CD4-positive, CD25-positive, alpha-beta regulatory T cell (primary cell): ENCODE data around the gene RBFOX1. TPM values are rescaled to one million over a fixed set of nuclear protein-coding genes. Genes with fewer than 3 reads are reported as not detected.

Experiments used
- ATAC-seq, 2 donors: fragments of 150-1000 bp; cut with Tn5 transposase; one replicate each; pipeline ENCODE4 v1.10.0; 2021; ENCODE audit warnings: low read depth in 2 of 2, moderate number of reproducible peaks in 2 of 2, moderate library complexity in 1 of 2
- DNase-seq, 3 donors: peaks; one replicate each; pipeline versions ENCODE4 v3.0.0 to v3.0.0-alpha.2; 2012 to 2022; ENCODE audit warnings: mixed read lengths in 1 of 3
- H3K27ac ChIP-seq: one replicate; pipeline ENCODE4 v1.7.0; 2013; ENCODE audit warnings: mild to moderate bottlenecking, low read length; ENCODE audit not compliant: insufficient read depth, poor library complexity, severe bottlenecking
- H3K27me3 ChIP-seq: one replicate; pipeline ENCODE4 v1.7.0; 2013; ENCODE audit warnings: low read length; ENCODE audit not compliant: control insufficient read depth, insufficient read depth
- H3K36me3 ChIP-seq: one replicate; pipeline ENCODE4 v1.7.0; 2013; ENCODE audit warnings: mild to moderate bottlenecking, low read length, moderate library complexity; ENCODE audit not compliant: control insufficient read depth, insufficient read depth
- H3K4me1 ChIP-seq: 2 replicates; pipeline ENCODE4 v1.7.0; 2013; ENCODE audit warnings: mild to moderate bottlenecking, low read length; ENCODE audit not compliant: insufficient read depth, control insufficient read depth, poor library complexity, severe bottlenecking
- H3K4me3 ChIP-seq: one replicate; pipeline ENCODE4 v1.7.0; 2013; ENCODE audit warnings: low read depth, mild to moderate bottlenecking, low read length, moderate library complexity
- H3K9me3 ChIP-seq, 2 experiments: 1 replicate in 1 of 2; 2 replicates in 1 of 2; pipeline ENCODE4 v1.7.0; 2013; ENCODE audit warnings: low read length in 2 of 2, mild to moderate bottlenecking in 1 of 2, moderate library complexity in 1 of 2; ENCODE audit not compliant: control insufficient read depth in 2 of 2
- H3K27ac Mint-ChIP-seq, 3 donors: one replicate each; pipeline ENCODE4 v1.8.0; 2020 to 2022; ENCODE audit warnings: mild to moderate bottlenecking in 3 of 3, mixed read lengths in 3 of 3, moderate library complexity in 2 of 3
- H3K27me3 Mint-ChIP-seq: one replicate; pipeline ENCODE4 v1.8.0; 2022; ENCODE audit warnings: mild to moderate bottlenecking, mixed read lengths
- H3K36me3 Mint-ChIP-seq: one replicate; pipeline ENCODE4 v1.8.0; 2020; ENCODE audit warnings: mixed read lengths
- H3K4me1 Mint-ChIP-seq, 4 donors: one replicate each; pipeline ENCODE4 v1.8.0; 2020 to 2022; ENCODE audit warnings: mixed read lengths in 4 of 4, mild to moderate bottlenecking in 1 of 4
- H3K4me3 Mint-ChIP-seq, 4 donors: one replicate each; pipeline ENCODE4 v1.8.0; 2020 to 2022; ENCODE audit warnings: mild to moderate bottlenecking in 4 of 4, mixed read lengths in 4 of 4, moderate library complexity in 3 of 4
- H3K9me3 Mint-ChIP-seq, 7 donors: one replicate each; pipeline ENCODE4 v1.8.0; 2020 to 2022; ENCODE audit warnings: mixed read lengths in 7 of 7, mild to moderate bottlenecking in 3 of 7, moderate library complexity in 2 of 7
- polyA plus RNA-seq, 4 donors: library from polyadenylated mRNA; unstranded; fragments of 300-500 nt; fragmentation: Illumina TruSeq; gene quantifications; one replicate each; pipeline ENCODE4 v1.2.3, GENCODE V29; 2021
- total RNA-seq: library from RNA; stranded (reverse); gene quantifications from one replicate; pipeline ENCODE4 v1.2.3, GENCODE V29; 2022

Gene RBFOX1
- total and polyA plus RNA-seq, 5 donors from 2014 or later, result not detected

- no peaks in the 10 kb centered on the region for H3K4me1 ChIP-seq
- Mint-ChIP-seq H3K27me3 (no peaks in the 10 kb centered on the region), H3K4me1 (no peaks in the 10 kb centered on the region), H3K4me3 (no peak overlapping the region), H3K27ac (no peak overlapping the region), H3K36me3 (no peaks in the 10 kb centered on the region), H3K9me3 (peaks cover 3 to 20% (median 10%) of the 10 kb centered on the region in 7 donors)
- DNase-seq (no peak), ATAC-seq (no peak)
- H3K27me3 ChIP-seq, result no peaks in the 10 kb centered on the region
- H3K36me3 ChIP-seq, result no peaks in the 10 kb centered on the region
- H3K27ac ChIP-seq, result no peak overlapping the region
- no peak overlapping the region for H3K4me3 ChIP-seq
- peaks cover 2 to 15% of the 10 kb centered on the region in 2 experiments for H3K9me3 ChIP-seq
Observed at GRCh38 chr16:7651803-7652570, 319.3 kb downstream of the RBFOX1 start.

- Histone ChIP-seq H3K4me3 (no peak overlapping the region), H3K4me1 (no peaks in the 10 kb centered on the region), H3K27ac (no peak overlapping the region), H3K36me3 (no peaks in the 10 kb centered on the region), H3K27me3 (no peaks in the 10 kb centered on the region), H3K9me3 (peaks cover 2 to 11% of the 10 kb centered on the region in 2 experiments)
- DNase-seq (no peak), ATAC-seq (no peak)
- Mint-ChIP-seq H3K9me3 (peaks cover 3 to 21% (median 7%) of the 10 kb centered on the region in 7 donors), H3K4me1 (no peaks in the 10 kb centered on the region), H3K36me3 (no peaks in the 10 kb centered on the region), H3K27me3 (no peaks in the 10 kb centered on the region), H3K4me3 (no peak overlapping the region), H3K27ac (no peak overlapping the region)
Observed at GRCh38 chr16:7653746-7654461, 321.3 kb downstream of the RBFOX1 start.

- Histone ChIP-seq H3K9me3 (no peaks in the 10 kb centered on the region), H3K27ac (no peak overlapping the region), H3K4me1 (no peaks in the 10 kb centered on the region), H3K27me3 (no peaks in the 10 kb centered on the region), H3K36me3 (no peaks in the 10 kb centered on the region), H3K4me3 (no peak overlapping the region)
- H3K9me3 Mint-ChIP-seq, result peaks cover 3 to 25% (median 7%) of the 10 kb centered on the region in 7 donors
- no peak for DNase-seq
- no peaks in the 10 kb centered on the region for H3K4me1 Mint-ChIP-seq
- no peak overlapping the region for H3K27ac Mint-ChIP-seq
- no peaks in the 10 kb centered on the region for H3K27me3 Mint-ChIP-seq
- no peak overlapping the region for H3K4me3 Mint-ChIP-seq
- H3K36me3 Mint-ChIP-seq, result no peaks in the 10 kb centered on the region
- ATAC-seq, result no peak
Observed at GRCh38 chr16:7675628-7676027, 343.0 kb downstream of the RBFOX1 start.

- DNase-seq, result no peak
- Histone ChIP-seq H3K9me3 (no peaks in the 10 kb centered on the region), H3K27ac (no peak overlapping the region), H3K27me3 (no peaks in the 10 kb centered on the region), H3K4me1 (no peaks in the 10 kb centered on the region), H3K36me3 (no peaks in the 10 kb centered on the region), H3K4me3 (no peak overlapping the region)
- no peaks in the 10 kb centered on the region for H3K27me3 Mint-ChIP-seq
- H3K36me3 Mint-ChIP-seq, result no peaks in the 10 kb centered on the region
- no peaks in the 10 kb centered on the region for H3K4me1 Mint-ChIP-seq
- H3K4me3 Mint-ChIP-seq, result no peak overlapping the region
- H3K27ac Mint-ChIP-seq, result no peak overlapping the region
- H3K9me3 Mint-ChIP-seq, result peaks cover 3 to 28% (median 9%) of the 10 kb centered on the region in 7 donors
- ATAC-seq, result no peak
Observed at GRCh38 chr16:7680296-7680695, 347.7 kb downstream of the RBFOX1 start.

GRCh38 chr16:7688811-7689210, 356.2 kb downstream of the RBFOX1 start:
- Histone ChIP-seq H3K9me3 (no peaks in the 10 kb centered on the region), H3K27me3 (no peaks in the 10 kb centered on the region), H3K36me3 (no peaks in the 10 kb centered on the region), H3K4me3 (no peak overlapping the region), H3K27ac (no peak overlapping the region), H3K4me1 (no peaks in the 10 kb centered on the region)
- Mint-ChIP-seq H3K36me3 (no peaks in the 10 kb centered on the region), H3K4me1 (no peaks in the 10 kb centered on the region), H3K4me3 (no peak overlapping the region), H3K27me3 (no peaks in the 10 kb centered on the region), H3K9me3 (peaks cover 2 to 17% (median 8%) of the 10 kb centered on the region in 7 donors), H3K27ac (no peak overlapping the region)
- no peak for DNase-seq
- no peak for ATAC-seq

- H3K36me3 Mint-ChIP-seq, result no peaks in the 10 kb centered on the region
- H3K27me3 ChIP-seq, result no peaks in the 10 kb centered on the region
- H3K27me3 Mint-ChIP-seq, result no peaks in the 10 kb centered on the region
- ATAC-seq, result no peak
- no peak for DNase-seq
- no peak overlapping the region for H3K27ac ChIP-seq
- H3K4me3 ChIP-seq, result no peak overlapping the region
- no peaks in the 10 kb centered on the region for H3K36me3 ChIP-seq
- no peaks in the 10 kb centered on the region for H3K9me3 ChIP-seq
- no peak overlapping the region for H3K27ac Mint-ChIP-seq
- H3K4me3 Mint-ChIP-seq, result no peak overlapping the region
- H3K4me1 ChIP-seq, result no peaks in the 10 kb centered on the region
- H3K4me1 Mint-ChIP-seq, result no peaks in the 10 kb centered on the region
- peaks cover 2 to 17% (median 9%) of the 10 kb centered on the region in 7 donors for H3K9me3 Mint-ChIP-seq
Observed at GRCh38 chr16:7689234-7689633, 356.6 kb downstream of the RBFOX1 start.

GRCh38 chr16:7691533-7691932, 358.9 kb downstream of the RBFOX1 start:
- no peak overlapping the region for H3K27ac Mint-ChIP-seq
- no peak overlapping the region for H3K27ac ChIP-seq
- no peak overlapping the region for H3K4me3 Mint-ChIP-seq
- H3K4me1 ChIP-seq, result no peaks in the 10 kb centered on the region
- no peaks in the 10 kb centered on the region for H3K27me3 ChIP-seq
- no peaks in the 10 kb centered on the region for H3K9me3 ChIP-seq
- no peaks in the 10 kb centered on the region for H3K36me3 ChIP-seq
- ATAC-seq, result no peak
- no peak overlapping the region for H3K4me3 ChIP-seq
- no peak for DNase-seq
- H3K4me1 Mint-ChIP-seq, result no peaks in the 10 kb centered on the region
- H3K9me3 Mint-ChIP-seq, result peaks cover 5 to 22% (median 10%) of the 10 kb centered on the region in 7 donors
- H3K27me3 Mint-ChIP-seq, result no peaks in the 10 kb centered on the region
- no peaks in the 10 kb centered on the region for H3K36me3 Mint-ChIP-seq
